Mucosa of descending colon (tissue), 3 donors: ENCODE results near the gene TTF1. TPM values are rescaled to one million over a fixed set of nuclear protein-coding genes. Genes with fewer than 3 reads are reported as not detected.

Experiments used
- ATAC-seq: fragments of 200-7000 bp; cut with Tn5 transposase; one replicate; pipeline ENCODE4 v1.9.1; 2020; ENCODE audit warnings: mild to moderate bottlenecking, moderate library complexity
- DNase-seq, 3 donors: peaks; one replicate each; pipeline ENCODE4 v3.0.0-alpha.2; 2020
- H3K36me3 ChIP-seq: fragments of 200-600 bp; one replicate; pipeline ENCODE4 v1.8.0; 2021; ENCODE audit warnings: low read depth, mild to moderate bottlenecking
- H3K4me1 ChIP-seq: fragments of 200-600 bp; one replicate; pipeline ENCODE4 v1.8.0; 2021; ENCODE audit warnings: low read depth, mild to moderate bottlenecking
- H3K4me3 ChIP-seq: fragments of 200-600 bp; one replicate; pipeline ENCODE4 v1.8.0; 2021; ENCODE audit warnings: mild to moderate bottlenecking
- H3K9me3 ChIP-seq: fragments of 200-600 bp; one replicate; pipeline ENCODE4 v1.8.0; 2021; ENCODE audit warnings: mild to moderate bottlenecking
- CTCF ChIP-seq: fragments of 200-600 bp; IDR thresholded peaks from one replicate; pipeline ENCODE4 v1.8.0; 2022; ENCODE audit warnings: antibody characterized with exemption, mild to moderate bottlenecking
- intact Hi-C, 2 donors: fragments of 100-400 bp; cut with DNase I in 1 of 2; cut with micrococcal nuclease in 1 of 2; formaldehyde crosslinking; loops; one replicate each; pipeline versions ENCODE4 v1.11.0 to v1.11.1; 2022; cut with DNase I, micrococcal nuclease
- total RNA-seq, 3 donors: library from RNA; stranded (reverse); fragmentation: NEBNext Ultra II Directional in 2 of 3; extraction: Animal tissue kit (Norgen Biotek cat#: 25700) in 2 of 3; gene quantifications; one replicate each; pipeline versions ENCODE4 v1.2.1 to v1.2.4, GENCODE V29; 2021 to 2023
- donor health status: DM: no; HTN: no; CAD: no; lungs with moderate emphysema.
- donor health status: DM: no; HTN: no; CAD: no.
- donor health status: DM: no; HTN: yes; CAD: no.

TTF1 gene
- total RNA-seq, 3 donors from 2014 or later = 9.1 to 15.1 (median 9.7) TPM

GRCh38 chr9:132446887-132447286, 40.2 kb upstream of the TTF1 start:
- intact Hi-C loops = no loop called here
- H3K4me3 ChIP-seq = no peak overlapping the region
- H3K9me3 ChIP-seq = no peaks in the 10 kb centered on the region
- H3K36me3 ChIP-seq = no peaks in the 10 kb centered on the region
- ATAC-seq = no peak
- TF ChIP-seq CTCF = no peak
- no peaks in the 10 kb centered on the region for H3K4me1 ChIP-seq
- no peak for DNase-seq

GRCh38 chr9:132443951-132444607, 37.4 kb upstream of the TTF1 start:
- ATAC-seq = no peak
- no peaks in the 10 kb centered on the region for H3K9me3 ChIP-seq

GRCh38 chr9:132441404-132441803, 34.8 kb upstream of the TTF1 start:
- ATAC-seq (no peak), DNase-seq (no peak)
- no peaks in the 10 kb centered on the region for H3K4me1 ChIP-seq
- intact Hi-C loops = no loop called here
- TF ChIP-seq CTCF = no peak
- no peaks in the 10 kb centered on the region for H3K36me3 ChIP-seq
- H3K4me3 ChIP-seq = no peak overlapping the region
- no peaks in the 10 kb centered on the region for H3K9me3 ChIP-seq

More at GRCh38 chr9:132443951-132444607, 37.4 kb upstream of the TTF1 start:
- Histone ChIP-seq H3K36me3 (no peaks in the 10 kb centered on the region), H3K4me1 (no peaks in the 10 kb centered on the region), H3K4me3 (no peak overlapping the region)
- intact Hi-C loops = no loop called here
- TF ChIP-seq CTCF = no peak
- DNase-seq = no peak

- H3K9me3 ChIP-seq = no peaks in the 10 kb centered on the region
- DNase-seq (no peak), ATAC-seq (no peak)
- intact Hi-C loops = no loop called here
- no peak for TF ChIP-seq CTCF
- no peaks in the 10 kb centered on the region for H3K36me3 ChIP-seq
- no peaks in the 10 kb centered on the region for H3K4me1 ChIP-seq
- H3K4me3 ChIP-seq = no peak overlapping the region
Measured at GRCh38 chr9:132440735-132441134, 34.1 kb upstream of the TTF1 start.

GRCh38 chr9:132439153-132439552, 32.5 kb upstream of the TTF1 start:
- Histone ChIP-seq H3K4me3 (no peak overlapping the region), H3K36me3 (no peaks in the 10 kb centered on the region), H3K9me3 (no peaks in the 10 kb centered on the region), H3K4me1 (no peaks in the 10 kb centered on the region)
- DNase-seq = no peak
- ATAC-seq = no peak
- no peak for TF ChIP-seq CTCF
- intact Hi-C loops = no loop called here

GRCh38 chr9:132434881-132435280, 28.2 kb upstream of the TTF1 start:
- Histone ChIP-seq H3K4me1 (no peaks in the 10 kb centered on the region), H3K4me3 (no peak overlapping the region), H3K9me3 (no peaks in the 10 kb centered on the region), H3K36me3 (no peaks in the 10 kb centered on the region)
- no peak for DNase-seq
- ATAC-seq = no peak
- intact Hi-C loops = no loop called here
- no peak for TF ChIP-seq CTCF
